Activated naive CD8-positive, alpha-beta T cell treated with anti-CD3 and anti-CD28 coated beads, Interleukin-2, amount 10 ng/mL, durations not matched to agents 7 days and 5 days (primary cell): Measurements from ENCODE around the gene THSD4. TPM values are rescaled to one million over a fixed set of nuclear protein-coding genes. Genes with fewer than 3 reads are reported as not detected.

ENCODE experiments used
- ATAC-seq: fragments of 150-1000 bp; cut with Tn5 transposase; one replicate; pipeline ENCODE4 v1.10.0; 2021; ENCODE audit warnings: low read depth, moderate library complexity
- POLR2A ChIA-PET: fragments of 350-600 bp; sonication (Branson Sonifier 250); formaldehyde crosslinking; loops from one replicate; lab custom pipeline; 2021; ENCODE audit warnings: antibody characterized with exemption; lab: Charles Lee
- DNase-seq: peaks from one replicate; pipeline ENCODE4 v3.0.0; 2021
- H3K27ac Mint-ChIP-seq: one replicate; pipeline ENCODE4 v1.8.0; 2022; ENCODE audit warnings: mild to moderate bottlenecking, mixed read lengths
- H3K27me3 Mint-ChIP-seq: one replicate; pipeline ENCODE4 v1.8.0; 2022; ENCODE audit warnings: mild to moderate bottlenecking, moderate library complexity, mixed read lengths
- H3K36me3 Mint-ChIP-seq: one replicate; pipeline ENCODE4 v1.8.0; 2021; ENCODE audit warnings: mild to moderate bottlenecking, mixed read lengths
- H3K4me1 Mint-ChIP-seq: one replicate; pipeline ENCODE4 v1.8.0; 2021; ENCODE audit warnings: mixed read lengths
- H3K4me3 Mint-ChIP-seq: one replicate; pipeline ENCODE4 v1.8.0; 2022; ENCODE audit warnings: mild to moderate bottlenecking, moderate library complexity, mixed read lengths
- H3K9me3 Mint-ChIP-seq: one replicate; pipeline ENCODE4 v1.8.0; 2021; ENCODE audit warnings: mixed read lengths
- total RNA-seq, 2 experiments: library from RNA; stranded (reverse); gene quantifications; one replicate each; pipeline ENCODE4 v1.2.3, GENCODE V29; 2021

The THSD4 gene
- total RNA-seq, 2 experiments from 2014 or later, result not detected

GRCh38 chr15:71088155-71088554 lies 27.1 kb upstream of the THSD4 start:
- Mint-ChIP-seq H3K4me1 (no peaks in the 10 kb centered on the region), H3K9me3 (no peaks in the 10 kb centered on the region), H3K27ac (no peak overlapping the region), H3K27me3 (peaks cover 9% of the 10 kb centered on the region), H3K4me3 (no peak overlapping the region), H3K36me3 (no peaks in the 10 kb centered on the region)
- ATAC-seq (no peak), DNase-seq (no peak)
- POLR2A ChIA-PET, result no interaction called here

GRCh38 chr15:71088683-71089082 lies 26.6 kb upstream of the THSD4 start:
- no peaks in the 10 kb centered on the region for H3K9me3 Mint-ChIP-seq
- ATAC-seq (no peak), DNase-seq (no peak)
- peaks cover 9% of the 10 kb centered on the region for H3K27me3 Mint-ChIP-seq
- no peak overlapping the region for H3K4me3 Mint-ChIP-seq
- no peaks in the 10 kb centered on the region for H3K36me3 Mint-ChIP-seq
- no peak overlapping the region for H3K27ac Mint-ChIP-seq
- POLR2A ChIA-PET, result no interaction called here
- H3K4me1 Mint-ChIP-seq, result no peaks in the 10 kb centered on the region

- no peaks in the 10 kb centered on the region for H3K9me3 Mint-ChIP-seq
- POLR2A ChIA-PET, result no interaction called here
- DNase-seq, result no peak
These were observed 25.5 kb upstream of the THSD4 start for GRCh38 chr15:71089801-71090200.

GRCh38 chr15:71091601-71092000 lies 23.7 kb upstream of the THSD4 start:
- Mint-ChIP-seq H3K27me3 (peaks cover 9% of the 10 kb centered on the region), H3K27ac (no peak overlapping the region), H3K36me3 (no peaks in the 10 kb centered on the region), H3K9me3 (no peaks in the 10 kb centered on the region), H3K4me1 (no peaks in the 10 kb centered on the region), H3K4me3 (no peak overlapping the region)
- POLR2A ChIA-PET, result no interaction called here
- no peak for DNase-seq
- ATAC-seq, result no peak

More at GRCh38 chr15:71089801-71090200, 25.5 kb upstream of the THSD4 start:
- no peak overlapping the region for H3K27ac Mint-ChIP-seq
- no peaks in the 10 kb centered on the region for H3K36me3 Mint-ChIP-seq
- H3K27me3 Mint-ChIP-seq, result peaks cover 9% of the 10 kb centered on the region
- no peaks in the 10 kb centered on the region for H3K4me1 Mint-ChIP-seq
- no peak overlapping the region for H3K4me3 Mint-ChIP-seq
- no peak for ATAC-seq

GRCh38 chr15:71092056-71092600 lies 23.1 kb upstream of the THSD4 start:
- Mint-ChIP-seq H3K27me3 (peaks cover 6% of the 10 kb centered on the region), H3K9me3 (no peaks in the 10 kb centered on the region), H3K4me1 (no peaks in the 10 kb centered on the region), H3K4me3 (no peak overlapping the region), H3K36me3 (no peaks in the 10 kb centered on the region), H3K27ac (no peak overlapping the region)
- no peak for ATAC-seq
- POLR2A ChIA-PET, result no interaction called here
- no peak for DNase-seq

GRCh38 chr15:71093054-71094024 lies 21.9 kb upstream of the THSD4 start:
- no peak for ATAC-seq

GRCh38 chr15:71094137-71094536 lies 21.1 kb upstream of the THSD4 start:
- POLR2A ChIA-PET, result no interaction called here
- no peaks in the 10 kb centered on the region for H3K27me3 Mint-ChIP-seq
- H3K9me3 Mint-ChIP-seq, result no peaks in the 10 kb centered on the region

More at GRCh38 chr15:71093054-71094024, 21.9 kb upstream of the THSD4 start:
- no peaks in the 10 kb centered on the region for H3K4me1 Mint-ChIP-seq
- no peak for DNase-seq
- no peaks in the 10 kb centered on the region for H3K27me3 Mint-ChIP-seq
- H3K9me3 Mint-ChIP-seq, result no peaks in the 10 kb centered on the region
- H3K4me3 Mint-ChIP-seq, result no peak overlapping the region
- H3K27ac Mint-ChIP-seq, result no peak overlapping the region
- POLR2A ChIA-PET, result no interaction called here
- no peaks in the 10 kb centered on the region for H3K36me3 Mint-ChIP-seq

GRCh38 chr15:71096676-71097075 lies 18.6 kb upstream of the THSD4 start:
- H3K4me1 Mint-ChIP-seq, result no peaks in the 10 kb centered on the region
- no peaks in the 10 kb centered on the region for H3K9me3 Mint-ChIP-seq
- no peak for ATAC-seq
- H3K4me3 Mint-ChIP-seq, result no peak overlapping the region
- H3K27ac Mint-ChIP-seq, result no peak overlapping the region
- H3K36me3 Mint-ChIP-seq, result no peaks in the 10 kb centered on the region
- no peak for DNase-seq
- H3K27me3 Mint-ChIP-seq, result peaks cover 3% of the 10 kb centered on the region
- POLR2A ChIA-PET, result no interaction called here

More at GRCh38 chr15:71094137-71094536, 21.1 kb upstream of the THSD4 start:
- H3K36me3 Mint-ChIP-seq, result no peaks in the 10 kb centered on the region
- no peak overlapping the region for H3K4me3 Mint-ChIP-seq
- no peak overlapping the region for H3K27ac Mint-ChIP-seq
- DNase-seq (no peak), ATAC-seq (no peak)
- no peaks in the 10 kb centered on the region for H3K4me1 Mint-ChIP-seq

GRCh38 chr15:71097890-71098289 lies 17.4 kb upstream of the THSD4 start:
- no peaks in the 10 kb centered on the region for H3K36me3 Mint-ChIP-seq
- POLR2A ChIA-PET, result no interaction called here
- H3K4me3 Mint-ChIP-seq, result no peak overlapping the region
- ATAC-seq, result no peak
- H3K27ac Mint-ChIP-seq, result no peak overlapping the region
- no peaks in the 10 kb centered on the region for H3K9me3 Mint-ChIP-seq
- no peak for DNase-seq
- H3K4me1 Mint-ChIP-seq, result no peaks in the 10 kb centered on the region
- peaks cover 3% of the 10 kb centered on the region for H3K27me3 Mint-ChIP-seq

GRCh38 chr15:71098920-71099319 lies 16.4 kb upstream of the THSD4 start:
- no peaks in the 10 kb centered on the region for H3K36me3 Mint-ChIP-seq
- no peak for ATAC-seq
- POLR2A ChIA-PET, result no interaction called here
- no peak for DNase-seq
- H3K9me3 Mint-ChIP-seq, result no peaks in the 10 kb centered on the region
- peaks cover 3% of the 10 kb centered on the region for H3K27me3 Mint-ChIP-seq
- H3K4me1 Mint-ChIP-seq, result no peaks in the 10 kb centered on the region
- H3K27ac Mint-ChIP-seq, result no peak overlapping the region
- H3K4me3 Mint-ChIP-seq, result no peak overlapping the region

GRCh38 chr15:71103102-71103676 lies 12.1 kb upstream of the THSD4 start:
- Mint-ChIP-seq H3K4me3 (no peak overlapping the region), H3K27me3 (peaks cover 3% of the 10 kb centered on the region), H3K27ac (no peak overlapping the region), H3K4me1 (no peaks in the 10 kb centered on the region), H3K9me3 (no peaks in the 10 kb centered on the region), H3K36me3 (no peaks in the 10 kb centered on the region)
- ATAC-seq, result no peak
- no peak for DNase-seq
- POLR2A ChIA-PET, result no interaction called here

GRCh38 chr15:71104636-71105035 lies 10.6 kb upstream of the THSD4 start:
- ATAC-seq (no peak), DNase-seq (no peak)
- no peak overlapping the region for H3K27ac Mint-ChIP-seq
- no peaks in the 10 kb centered on the region for H3K36me3 Mint-ChIP-seq
- H3K9me3 Mint-ChIP-seq, result no peaks in the 10 kb centered on the region
- peaks cover 3% of the 10 kb centered on the region for H3K27me3 Mint-ChIP-seq
- no peaks in the 10 kb centered on the region for H3K4me1 Mint-ChIP-seq
- POLR2A ChIA-PET, result no interaction called here
- no peak overlapping the region for H3K4me3 Mint-ChIP-seq

- Mint-ChIP-seq H3K9me3 (no peaks in the 10 kb centered on the region), H3K27ac (no peak overlapping the region), H3K4me3 (no peak overlapping the region), H3K4me1 (no peaks in the 10 kb centered on the region), H3K27me3 (no peaks in the 10 kb centered on the region), H3K36me3 (no peaks in the 10 kb centered on the region)
- ATAC-seq (no peak), DNase-seq (no peak)
- POLR2A ChIA-PET, result no interaction called here
These were observed 9.8 kb upstream of the THSD4 start for GRCh38 chr15:71105444-71105843.
